ENCODE results near the gene TMPRSS4. TPM values are rescaled to one million over a fixed set of nuclear protein-coding genes. Genes with fewer than 3 reads are reported as not detected.
A peak's percentile ranks its signal among the peaks of the same experiment; 100 is the strongest.

TMPRSS4 gene
- total and polyA plus RNA-seq, 9 of the 15 experiments (the other 6 are each of a cell fraction or from before 2014, with no cell fraction given): 4.0 to 10.0 (median 5.6) TPM

GRCh38 chr11:118108513-118108912 lies 31.6 kb downstream of the TMPRSS4 start:
- H3K9me3 ChIP-seq (replicated peaks; ENCODE audit: control insufficient read depth, insufficient read depth, low read depth, low read length): no peaks in the 10 kb centered on the region
- no peak for DNase-seq (ENCODE audit: extremely low read depth in 1 of 4, low spot score in 3 of 4)
- no peak for ATAC-seq
- no peaks in the 10 kb centered on the region; the same call in 1 of the 2 replicates for H4K20me1 ChIP-seq (replicated peaks; ENCODE audit: control insufficient read depth, insufficient read depth, low read length)
- no peaks in the 10 kb centered on the region for H3K27me3 ChIP-seq (ENCODE audit: control insufficient read depth in 2 of 2, insufficient read depth in 2 of 2, low read length in 2 of 2)
- ChIA-PET POLR2A (interaction anchor here (1.0 kb wide), 1 partner anchor 13 kb away, joined by 3 read pairs; no protein-coding TSS in a partner anchor), CTCF (ENCODE audit: low intra/inter-chr PET ratio) (no interaction called here)
- no peak overlapping the region for H3K9ac ChIP-seq (ENCODE audit: insufficient read depth in 1 of 2, low read depth in 2 of 2, low read length in 2 of 2)
- no peak overlapping the region for H3K27ac ChIP-seq (ENCODE audit: extremely low read depth, low read depth, low read length)
- intact Hi-C loops (cut with micrococcal nuclease) (no loop called here), in situ Hi-C loops (cut with MboI) (no loop called here)
- no TSS peak for BruUV-seq (replicated peaks)
- H3K36me3 ChIP-seq (ENCODE audit: control insufficient read depth, insufficient read depth, low read length): no peaks in the 10 kb centered on the region
- WGBS (ENCODE audit: insufficient coverage, low coverage, missing lambda C conversion rate): 47% methylated on average over 5 of the region's 5 CpGs
- peaks cover 4 to 17% of the 10 kb centered on the region in 2 experiments; a peak in 4 of 5 replicates for H3K4me1 ChIP-seq (replicated peaks in 1 of 2; ENCODE audit: control insufficient read depth in 2 of 2, insufficient read depth in 2 of 2, low read length in 2 of 2)
- FAIRE-seq: no peak
- no peaks in the 10 kb centered on the region for H3K9me1 ChIP-seq (ENCODE audit: control insufficient read depth, insufficient read depth, low read length)
- H3K4me2 ChIP-seq (ENCODE audit: insufficient read depth, low read length): no peak overlapping the region
- no peak overlapping the region for H2AFZ ChIP-seq (ENCODE audit: low read depth, low read length)
- no peak for TF ChIP-seq ZNF407 (IDR thresholded peaks at IDR 0.05; ENCODE audit: low read depth)
- TF ChIP-seq ZKSCAN1 (IDR thresholded peaks at IDR 0.05; ENCODE audit: low read depth, low read length): peak; percentile 73
- no peak for TF ChIP-seq POLR3A (IDR thresholded peaks at IDR 0.05; ENCODE audit: borderline replicate concordance, extremely low read depth, insufficient read depth, insufficient read length)
- H3K79me2 ChIP-seq (ENCODE audit: control insufficient read depth, insufficient read depth, low read length): peaks cover 3% of the 10 kb centered on the region; the same call in 1 of the 3 replicates
- H3K4me3 ChIP-seq: no peak overlapping the region
